ACC112 (cell line): ENCODE results near the gene CCR9.

Experiments used
- H2AFZ ChIP-seq: fragments of 200-600 bp; sonication (generic); one replicate; pipeline ENCODE4 v1.6.0; 2017; ENCODE audit warnings: antibody characterized with exemption, low read length; ENCODE audit not compliant: unreplicated experiment
- H3K27ac ChIP-seq: fragments of 200-600 bp; sonication (generic); 2 replicates; pipeline ENCODE4 v1.5.1; 2014; ENCODE audit warnings: low read depth, mild to moderate bottlenecking, antibody characterized with exemption, low read length, moderate library complexity
- H3K27me3 ChIP-seq: fragments of 200-600 bp; sonication (generic); 2 replicates; pipeline ENCODE4 v1.6.1; 2014; ENCODE audit warnings: mild to moderate bottlenecking, antibody characterized with exemption, low read length, moderate library complexity, mixed read lengths; ENCODE audit not compliant: insufficient read depth
- H3K36me3 ChIP-seq: fragments of 200-600 bp; sonication (generic); 2 replicates; pipeline ENCODE4 v1.6.1; 2016; ENCODE audit warnings: mild to moderate bottlenecking, antibody characterized with exemption, low read length, moderate library complexity, mixed read lengths; ENCODE audit not compliant: insufficient read depth
- H3K4me1 ChIP-seq: fragments of 200-600 bp; sonication (generic); one replicate; pipeline ENCODE4 v1.6.1; 2016; ENCODE audit warnings: low read length, mixed read lengths; ENCODE audit not compliant: insufficient read depth, unreplicated experiment, control insufficient read depth
- H3K4me3 ChIP-seq: fragments of 200-600 bp; sonication (generic); 2 replicates; pipeline ENCODE4 v1.5.1; 2014; ENCODE audit warnings: mild to moderate bottlenecking, low read depth, low read length
- H3K79me2 ChIP-seq: fragments of 200-600 bp; sonication (generic); one replicate; pipeline ENCODE4 v1.6.0; 2016; ENCODE audit warnings: low read length; ENCODE audit not compliant: control insufficient read depth, unreplicated experiment, insufficient read depth

The CCR9 gene

DNA sequence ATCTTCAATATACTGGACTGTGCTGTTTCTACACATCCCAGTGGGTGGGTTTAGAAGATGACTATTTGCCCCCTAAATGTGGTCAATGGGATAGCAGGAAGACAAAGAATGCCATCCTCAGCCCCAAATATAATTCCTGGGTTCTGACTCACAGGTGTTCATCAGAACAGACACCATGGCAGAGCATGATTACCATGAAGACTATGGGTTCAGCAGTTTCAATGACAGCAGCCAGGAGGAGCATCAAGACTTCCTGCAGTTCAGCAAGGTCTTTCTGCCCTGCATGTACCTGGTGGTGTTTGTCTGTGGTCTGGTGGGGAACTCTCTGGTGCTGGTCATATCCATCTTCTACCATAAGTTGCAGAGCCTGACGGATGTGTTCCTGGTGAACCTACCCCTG, 60.0 kb downstream of the CCR9 start:
- H3K27ac ChIP-seq, result no peak overlapping the region
- no peak overlapping the region for H3K4me3 ChIP-seq
- no peak overlapping the region for H2AFZ ChIP-seq
- H3K27me3 ChIP-seq, result no peaks in the 10 kb centered on the region
- no peaks in the 10 kb centered on the region for H3K4me1 ChIP-seq
- H3K36me3 ChIP-seq, result peaks cover 20% of the 10 kb centered on the region; the same call in 1 of the 2 replicates
- no peaks in the 10 kb centered on the region for H3K79me2 ChIP-seq

GRCh38 chr3:45946875-45947274, 60.5 kb downstream of the CCR9 start:
- H3K27ac ChIP-seq, result no peak overlapping the region
- H3K79me2 ChIP-seq, result no peaks in the 10 kb centered on the region
- H3K27me3 ChIP-seq, result no peaks in the 10 kb centered on the region
- no peaks in the 10 kb centered on the region for H3K4me1 ChIP-seq
- no peak overlapping the region for H2AFZ ChIP-seq
- peaks cover 20% of the 10 kb centered on the region; the same call in 1 of the 2 replicates for H3K36me3 ChIP-seq
- no peak overlapping the region for H3K4me3 ChIP-seq

DNA sequence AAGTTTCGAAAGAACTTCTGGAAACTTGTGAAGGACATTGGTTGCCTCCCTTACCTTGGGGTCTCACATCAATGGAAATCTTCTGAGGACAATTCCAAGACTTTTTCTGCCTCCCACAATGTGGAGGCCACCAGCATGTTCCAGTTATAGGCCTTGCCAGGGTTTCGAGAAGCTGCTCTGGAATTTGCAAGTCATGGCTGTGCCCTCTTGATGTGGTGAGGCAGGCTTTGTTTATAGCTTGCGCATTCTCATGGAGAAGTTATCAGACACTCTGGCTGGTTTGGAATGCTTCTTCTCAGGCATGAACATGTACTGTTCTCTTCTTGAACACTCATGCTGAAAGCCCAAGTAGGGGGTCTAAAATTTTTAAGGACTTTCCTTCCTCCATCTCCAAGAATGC, 61.0 kb downstream of the CCR9 start:
- no peaks in the 10 kb centered on the region for H3K27me3 ChIP-seq
- no peaks in the 10 kb centered on the region for H3K79me2 ChIP-seq
- no peaks in the 10 kb centered on the region for H3K4me1 ChIP-seq
- no peak overlapping the region for H2AFZ ChIP-seq
- H3K36me3 ChIP-seq, result peaks cover 20% of the 10 kb centered on the region; the same call in 1 of the 2 replicates
- no peak overlapping the region for H3K4me3 ChIP-seq
- H3K27ac ChIP-seq, result no peak overlapping the region

- Histone ChIP-seq H3K4me3 (no peak overlapping the region), H3K27ac (no peak overlapping the region), H3K27me3 (no peaks in the 10 kb centered on the region), H3K4me1 (no peaks in the 10 kb centered on the region), H3K79me2 (no peaks in the 10 kb centered on the region), H3K36me3 (peaks cover 20% of the 10 kb centered on the region; the same call in 1 of the 2 replicates), H2AFZ (no peak overlapping the region)
Measured at GRCh38 chr3:45948311-45948781, 62.0 kb downstream of the CCR9 start.

DNA sequence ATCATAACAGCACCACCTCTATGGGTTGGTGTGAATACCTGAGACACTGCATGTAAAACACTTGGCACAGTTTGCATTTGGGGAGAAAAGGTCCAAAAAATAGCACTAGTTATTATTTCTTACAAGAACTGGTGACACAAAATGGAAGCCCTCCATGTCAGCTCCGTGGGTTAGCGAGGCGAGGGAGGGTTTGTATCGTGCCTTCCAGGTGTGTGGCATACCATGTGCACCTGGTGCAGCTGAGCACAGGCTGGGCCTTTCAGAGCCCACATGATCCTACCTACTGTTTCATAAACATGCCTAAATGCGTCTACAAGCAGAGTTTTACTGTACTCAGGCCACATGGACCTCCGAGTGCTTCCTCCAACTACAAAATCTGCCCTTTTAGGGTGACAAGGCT, 62.5 kb downstream of the CCR9 start:
- no peak overlapping the region for H3K27ac ChIP-seq
- H3K36me3 ChIP-seq, result peaks cover 20% of the 10 kb centered on the region; the same call in 1 of the 2 replicates
- no peaks in the 10 kb centered on the region for H3K27me3 ChIP-seq
- H3K4me3 ChIP-seq, result no peak overlapping the region
- H3K79me2 ChIP-seq, result no peaks in the 10 kb centered on the region
- H2AFZ ChIP-seq, result no peak overlapping the region
- no peaks in the 10 kb centered on the region for H3K4me1 ChIP-seq

DNA sequence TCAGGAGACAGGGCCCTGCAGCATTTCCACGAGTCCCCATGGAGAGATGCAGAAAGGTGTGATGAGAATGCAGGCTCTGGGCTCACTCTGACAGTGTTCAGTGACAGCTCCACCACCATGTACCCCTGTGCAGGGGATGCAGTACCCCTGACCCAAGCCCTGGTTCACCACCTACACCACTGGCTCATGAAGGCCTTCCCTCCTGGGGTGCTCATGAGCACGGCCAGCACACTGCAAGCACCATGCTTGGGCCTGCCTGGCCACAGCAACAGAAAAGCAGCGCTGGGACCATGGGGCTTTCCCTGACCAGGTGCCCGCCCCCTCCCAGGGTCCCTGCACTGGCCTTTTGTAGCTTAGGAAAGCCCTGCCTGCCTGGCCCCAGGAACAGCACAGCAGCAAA, 63.1 kb downstream of the CCR9 start:
- peaks cover 23% of the 10 kb centered on the region; the same call in 1 of the 2 replicates for H3K36me3 ChIP-seq
- no peaks in the 10 kb centered on the region for H3K27me3 ChIP-seq

DNA sequence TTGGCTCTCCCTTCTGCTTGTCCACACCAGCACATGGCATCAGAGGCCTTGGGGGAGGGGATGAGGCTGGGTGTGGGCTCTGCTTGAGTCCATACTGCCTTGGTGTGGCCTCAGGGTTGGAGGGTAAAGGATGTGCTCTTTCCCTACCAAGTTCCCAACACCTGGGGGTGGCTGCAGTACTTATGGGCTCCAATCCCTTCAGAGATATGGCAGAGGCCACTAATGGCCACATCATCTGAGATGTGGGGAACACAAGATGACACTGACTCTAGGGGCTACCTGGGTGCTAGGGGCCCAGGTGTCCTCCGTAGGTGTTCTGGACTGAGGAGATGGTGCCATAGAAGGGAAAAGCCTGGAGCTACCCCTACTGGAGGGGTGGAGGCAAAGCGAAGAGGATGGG, 63.8 kb downstream of the CCR9 start:
- peaks cover 23% of the 10 kb centered on the region; the same call in 1 of the 2 replicates for H3K36me3 ChIP-seq
- H3K27ac ChIP-seq, result no peak overlapping the region
- H3K4me1 ChIP-seq, result no peaks in the 10 kb centered on the region
- no peaks in the 10 kb centered on the region for H3K27me3 ChIP-seq
- H2AFZ ChIP-seq, result no peak overlapping the region
- no peak overlapping the region for H3K4me3 ChIP-seq
- H3K79me2 ChIP-seq, result no peaks in the 10 kb centered on the region

More for the DNA sequence above, 63.1 kb downstream of the CCR9 start:
- Histone ChIP-seq H3K4me3 (no peak overlapping the region), H3K79me2 (no peaks in the 10 kb centered on the region), H2AFZ (no peak overlapping the region), H3K4me1 (no peaks in the 10 kb centered on the region), H3K27ac (no peak overlapping the region)

DNA sequence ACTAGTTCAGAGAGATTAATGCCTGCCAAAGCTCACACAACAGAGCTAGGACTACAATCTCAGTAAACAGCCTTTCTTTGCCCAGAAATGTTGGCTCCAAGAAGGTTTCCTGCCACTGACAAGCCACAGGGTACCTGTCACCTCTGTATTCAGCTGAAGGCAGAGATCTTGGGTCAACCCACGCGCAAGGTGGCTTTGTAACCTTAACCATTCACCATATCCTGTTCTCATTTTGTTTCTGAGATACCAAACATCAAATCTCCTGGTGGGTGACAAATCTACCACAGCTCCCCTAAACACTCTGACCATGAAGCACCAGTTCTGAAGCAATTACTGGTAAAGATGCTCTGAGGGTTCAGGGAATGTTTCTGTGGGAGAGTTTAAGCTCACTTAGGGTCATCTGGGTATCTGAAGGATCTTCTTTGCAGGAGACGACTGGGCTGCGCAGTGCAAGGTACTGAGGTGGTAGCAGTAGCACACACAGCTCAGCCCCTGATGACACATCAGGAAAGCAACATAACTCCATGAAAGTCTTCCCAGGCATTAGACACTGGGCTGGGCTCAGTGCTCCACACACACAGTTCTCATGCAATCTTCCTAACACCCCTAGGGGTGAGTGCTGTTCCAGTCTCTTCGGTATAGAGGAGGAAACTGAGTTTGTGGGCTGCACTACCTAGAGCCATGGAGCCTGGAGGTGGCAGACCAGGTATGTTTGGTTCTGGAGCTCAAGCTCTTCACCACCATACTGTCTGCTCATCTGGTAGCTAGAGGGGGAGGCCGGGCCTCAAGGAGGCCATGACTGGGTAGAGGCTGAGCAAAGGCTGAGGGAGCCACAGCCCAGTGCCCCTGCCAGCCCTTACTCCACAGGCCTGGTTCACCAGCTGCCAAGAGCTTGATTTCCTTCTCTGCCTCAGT, 64.6 kb downstream of the CCR9 start:
- Histone ChIP-seq H2AFZ (no peak overlapping the region), H3K36me3 (peaks cover 23% of the 10 kb centered on the region; the same call in 1 of the 2 replicates), H3K4me1 (no peaks in the 10 kb centered on the region), H3K27me3 (no peaks in the 10 kb centered on the region), H3K4me3 (no peak overlapping the region), H3K79me2 (no peaks in the 10 kb centered on the region), H3K27ac (no peak overlapping the region)

GRCh38 chr3:45951946-45952345, 65.6 kb downstream of the CCR9 start:
- peaks cover 18% of the 10 kb centered on the region; the same call in 1 of the 2 replicates for H3K36me3 ChIP-seq
- H2AFZ ChIP-seq, result no peak overlapping the region
- no peaks in the 10 kb centered on the region for H3K27me3 ChIP-seq
- H3K4me3 ChIP-seq, result no peak overlapping the region
- H3K4me1 ChIP-seq, result no peaks in the 10 kb centered on the region
- no peak overlapping the region for H3K27ac ChIP-seq
- no peaks in the 10 kb centered on the region for H3K79me2 ChIP-seq

GRCh38 chr3:45952456-45952855, 66.1 kb downstream of the CCR9 start:
- no peak overlapping the region for H3K27ac ChIP-seq
- no peaks in the 10 kb centered on the region for H3K27me3 ChIP-seq
- no peaks in the 10 kb centered on the region for H3K79me2 ChIP-seq
- H3K4me1 ChIP-seq, result no peaks in the 10 kb centered on the region
- H3K36me3 ChIP-seq, result peaks cover 13% of the 10 kb centered on the region
- no peak overlapping the region for H2AFZ ChIP-seq
- H3K4me3 ChIP-seq, result no peak overlapping the region
